Adrenal gland (tissue), 12 donors: Measurements from ENCODE around the gene ADGRF1. TPM values are rescaled to one million over a fixed set of nuclear protein-coding genes. Genes with fewer than 3 reads are reported as not detected.

Experiments
- DNase-seq, 7 donors: peaks; one replicate each; pipeline ENCODE4 v3.0.0-alpha.2; 2019 to 2020
- H3K27ac ChIP-seq, 5 donors: fragments of 200-600 bp; sonication (generic) in 4 of 5; 1 replicate in 3 of 5; 2 replicates in 2 of 5; pipeline versions ENCODE4 v1.5.1 to v1.8.0; 2016 to 2020; ENCODE audit warnings: mild to moderate bottlenecking in 1 of 5
- H3K27me3 ChIP-seq: fragments of 200-600 bp; 2 replicates; pipeline ENCODE4 v1.8.0; 2021
- H3K36me3 ChIP-seq, 2 donors: fragments of 200-600 bp; replicated peaks in 1 of 2; 1 replicate in 1 of 2; 2 replicates in 1 of 2; pipeline versions ENCODE4 v1.5.1 to v1.8.0; 2018 to 2022
- H3K4me1 ChIP-seq, 2 donors: fragments of 200-600 bp; replicated peaks in 1 of 2; 1 replicate in 1 of 2; 2 replicates in 1 of 2; pipeline versions ENCODE4 v1.5.1 to v1.8.0; 2018 to 2021
- H3K4me3 ChIP-seq, 4 donors: fragments of 200-600 bp; sonication (generic) in 3 of 4; one replicate each; pipeline ENCODE4 v1.5.1; 2016 to 2018
- H3K9me3 ChIP-seq, 3 donors: fragments of 200-600 bp; sonication (generic) in 1 of 3; replicated peaks in 1 of 3; 1 replicate in 2 of 3; 2 replicates in 1 of 3; pipeline versions ENCODE4 v1.5.1 to v1.8.0; 2016 to 2021
- CTCF ChIP-seq, 6 experiments: fragments of 450-650 bp in 4 of 6; fragments of 200-600 bp in 2 of 6; sonication (generic) in 1 of 6; IDR thresholded peaks; 1 replicate in 5 of 6; 2 replicates in 1 of 6; pipeline versions ENCODE4 v1.5.1 to v1.8.0; 2016 to 2021; ENCODE audit warnings: antibody characterized with exemption in 6 of 6, mild to moderate bottlenecking in 2 of 6, moderate library complexity in 1 of 6
- POLR2A ChIP-seq, 2 donors: fragments of 450-650 bp; IDR thresholded peaks; one replicate each; pipeline ENCODE4 v1.6.1; 2017; ENCODE audit warnings: antibody characterized with exemption in 2 of 2, mild to moderate bottlenecking in 2 of 2, moderate library complexity in 1 of 2
- WGBS, 4 donors: extraction: QIAGEN DNeasy Blood & Tissue Kit in 2 of 4; methylation state at CpG; one replicate each; pipeline versions ENCODE4 v1.1.5 to v1.1.7; 2013 to 2017; 5-methylcytosine and 5-hydroxymethylcytosine counted together
- intact Hi-C, 2 donors: fragments of 100-400 bp; cut with DNase I; formaldehyde crosslinking; loops; one replicate each; pipeline versions ENCODE4 v1.14.1 to v1.15.0; 2022 to 2023
- polyA plus RNA-seq, 3 donors: library from polyadenylated mRNA; stranded (reverse); fragments of 200-250 nt in 2 of 3; fragments of 350-450 nt in 1 of 3; fragmentation: Illumina TruSeq in 1 of 3; extraction: RNeasy Lipid Tissue Mini Kit (QIAGEN cat#74804) in 1 of 3; gene quantifications; one replicate each; pipeline ENCODE4 v1.2.3, GENCODE V29; 2013 to 2014
- total RNA-seq, 9 donors: library from RNA; depleted of rRNA in 4 of 9; stranded (reverse); fragments of >200 nt in 4 of 9; fragments of 120-200 nt in 1 of 9; fragmentation: NEBNext Ultra II Directional in 1 of 9; extraction: Animal tissue kit (Norgen Biotek cat#: 25700) in 1 of 9; gene quantifications; one replicate each; pipeline versions ENCODE4 v1.1.0 to v1.2.4, GENCODE V29; 2013 to 2023
- donor health status: healthy with polysubstance abuse.
- donor health status: Bipolar disorder and iron deficiency.
- donor health status: DM: yes; HTN: yes; CAD: no.
- donor health status: DM: no; HTN: no; CAD: no.
- donor health status: DM: no; HTN: no; CAD: no.
- donor health status: DM: yes; HTN: yes; CAD: no.

Gene ADGRF1
- total and polyA plus RNA-seq, 12 donors, result under 0.01 to 0.25 (median 0.22) TPM; not detected in 7

- Histone ChIP-seq H3K4me3 (no peak overlapping the region), H3K27ac (no peak overlapping the region), H3K9me3 (no peaks in the 10 kb centered on the region), H3K36me3 (no peaks in the 10 kb centered on the region), H3K27me3 (no peaks in the 10 kb centered on the region), H3K4me1 (peaks cover 0 to 15% of the 10 kb centered on the region in 2 donors)
- 71 to 77% (median 75%) methylated on average over 5 of the region's 5 CpGs for WGBS, 4 donors
- intact Hi-C loops, result no loop called here
- no peak for TF ChIP-seq POLR2A (IDR thresholded peaks at IDR 0.05)
- TF ChIP-seq CTCF (IDR thresholded peaks at IDR 0.05), result peak in 1 of 6 experiments; percentile 7
- no peak for DNase-seq
These were observed 31.3 kb upstream of the ADGRF1 start for GRCh38 chr6:47073125-47074110.

- peaks cover 0 to 15% of the 10 kb centered on the region in 2 donors for H3K4me1 ChIP-seq
- no peak for DNase-seq
- intact Hi-C loops, result no loop called here
- H3K27ac ChIP-seq, result no peak overlapping the region
- H3K27me3 ChIP-seq, result no peaks in the 10 kb centered on the region
- H3K4me3 ChIP-seq, result no peak overlapping the region
- TF ChIP-seq CTCF (IDR thresholded peaks at IDR 0.05) (no peak), POLR2A (IDR thresholded peaks at IDR 0.05) (no peak)
- H3K36me3 ChIP-seq, result no peaks in the 10 kb centered on the region
- no peaks in the 10 kb centered on the region for H3K9me3 ChIP-seq
- WGBS, 4 donors, result 0 to 72% (median 45%) methylated on average over 1 of the region's 1 CpG
These were observed 30.5 kb upstream of the ADGRF1 start for GRCh38 chr6:47072667-47073066.

GRCh38 chr6:47071681-47072080 lies 29.5 kb upstream of the ADGRF1 start:
- TF ChIP-seq POLR2A (IDR thresholded peaks at IDR 0.05) (no peak), CTCF (IDR thresholded peaks at IDR 0.05) (no peak)
- H3K27me3 ChIP-seq, result no peaks in the 10 kb centered on the region
- no peaks in the 10 kb centered on the region for H3K9me3 ChIP-seq
- H3K4me1 ChIP-seq, result peaks cover 0 to 12% of the 10 kb centered on the region in 2 donors
- no peak for DNase-seq
- intact Hi-C loops, result no loop called here
- 9 to 36% (median 29%) methylated on average over 1 of the region's 1 CpG for WGBS, 4 donors
- H3K4me3 ChIP-seq, result no peak overlapping the region
- no peaks in the 10 kb centered on the region for H3K36me3 ChIP-seq
- H3K27ac ChIP-seq, result no peak overlapping the region

GRCh38 chr6:47070461-47070860 lies 28.3 kb upstream of the ADGRF1 start:
- no peaks in the 10 kb centered on the region for H3K4me1 ChIP-seq
- 78 to 88% (median 85%) methylated on average over 3 of the region's 3 CpGs for WGBS, 4 donors
- no peak for DNase-seq
- no peaks in the 10 kb centered on the region for H3K36me3 ChIP-seq
- H3K9me3 ChIP-seq, result no peaks in the 10 kb centered on the region
- H3K4me3 ChIP-seq, result no peak overlapping the region
- intact Hi-C loops, result no loop called here
- no peaks in the 10 kb centered on the region for H3K27me3 ChIP-seq
- H3K27ac ChIP-seq, result no peak overlapping the region
- TF ChIP-seq POLR2A (IDR thresholded peaks at IDR 0.05), result no peak
- TF ChIP-seq CTCF (IDR thresholded peaks at IDR 0.05), result no peak
